NCI-H2107 (cell line): ENCODE results near the gene CUL2.
A peak's percentile ranks its signal among the peaks of the same experiment; 100 is the strongest.
"Not testable (repeated sequence)": the region's sequence is repeated elsewhere in the genome, so short reads cannot be mapped to it uniquely, and the experiment has no call there.

Experiments used
- DNase-seq: peaks from one replicate; lab custom pipeline; 2025; lab: John Stamatoyannopoulos, UW

Gene CUL2

DNA sequence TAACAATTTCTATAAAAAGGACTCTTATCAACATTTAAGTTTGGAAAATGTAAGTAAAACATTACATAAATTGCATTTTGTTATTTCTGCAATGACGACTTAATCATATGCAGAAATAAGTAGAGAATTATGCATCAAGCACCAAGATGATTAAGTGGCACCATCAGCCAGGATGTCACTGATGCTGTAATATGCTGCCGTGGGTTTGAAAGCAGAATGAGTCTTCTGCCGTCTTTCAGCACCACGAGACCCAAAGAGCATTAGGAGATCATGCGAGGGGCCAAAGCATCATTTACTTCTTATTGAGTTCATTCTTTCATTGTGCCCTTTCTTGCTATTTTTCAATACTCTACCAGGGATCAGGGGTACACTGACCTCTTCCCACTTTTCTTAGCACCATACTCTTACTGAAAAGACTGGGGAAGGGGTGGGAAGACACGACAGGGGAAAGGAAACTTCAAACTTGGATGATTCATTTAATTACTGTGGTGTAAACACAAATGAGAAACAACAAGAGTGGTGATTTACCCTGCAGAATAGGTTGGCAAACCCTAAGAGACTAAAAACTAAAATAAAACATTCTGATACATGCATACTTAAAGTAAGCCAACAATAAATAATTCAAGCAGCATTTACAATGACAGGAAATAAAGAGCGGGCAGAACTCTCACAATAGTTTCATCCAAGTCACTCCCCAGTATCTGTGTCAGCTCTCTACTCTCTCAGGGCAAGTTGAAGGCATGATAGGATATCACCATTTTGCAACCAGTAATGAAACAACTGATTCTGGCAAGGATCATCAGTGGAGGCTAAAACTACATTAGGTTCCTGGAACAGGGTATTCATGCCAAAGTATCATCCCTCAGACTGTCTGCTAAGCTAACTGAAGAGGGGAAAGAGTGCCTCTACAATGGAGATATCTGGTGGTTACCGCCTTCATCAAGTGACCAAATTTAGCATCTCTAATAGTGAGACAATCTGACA lies 70.8 kb downstream of the CUL2 start:
- no peak for DNase-seq

- DNase-seq, result no peak
Measured at GRCh38 chr10:35017608-35018007, 72.5 kb downstream of the CUL2 start.

DNA sequence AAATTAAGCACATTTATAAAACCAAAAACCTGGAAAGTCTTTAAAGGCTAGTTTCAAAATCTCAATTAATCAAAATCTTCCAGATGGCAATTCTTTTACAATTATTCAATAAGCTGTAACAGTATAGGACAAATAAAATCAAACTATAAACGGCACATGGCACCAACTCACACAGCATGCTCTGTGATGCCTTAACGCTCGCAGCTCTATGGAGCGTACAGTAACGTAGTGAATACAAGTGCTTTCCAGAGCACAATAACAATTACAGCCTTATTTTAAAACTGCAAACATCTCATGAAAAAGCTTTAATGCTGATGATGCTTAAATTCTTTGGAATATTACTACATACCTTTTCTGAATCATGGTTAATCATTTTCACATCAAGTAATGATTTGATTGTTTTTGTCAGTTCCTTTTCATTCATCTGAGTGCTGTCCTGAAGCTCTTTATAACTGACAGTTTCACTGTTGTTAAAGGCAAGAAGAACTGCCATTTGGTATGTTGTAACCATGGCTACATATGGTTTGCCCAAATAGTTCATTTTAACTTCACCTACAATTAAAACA lies 74.2 kb downstream of the CUL2 start:
- DNase-seq, result no peak

DNA sequence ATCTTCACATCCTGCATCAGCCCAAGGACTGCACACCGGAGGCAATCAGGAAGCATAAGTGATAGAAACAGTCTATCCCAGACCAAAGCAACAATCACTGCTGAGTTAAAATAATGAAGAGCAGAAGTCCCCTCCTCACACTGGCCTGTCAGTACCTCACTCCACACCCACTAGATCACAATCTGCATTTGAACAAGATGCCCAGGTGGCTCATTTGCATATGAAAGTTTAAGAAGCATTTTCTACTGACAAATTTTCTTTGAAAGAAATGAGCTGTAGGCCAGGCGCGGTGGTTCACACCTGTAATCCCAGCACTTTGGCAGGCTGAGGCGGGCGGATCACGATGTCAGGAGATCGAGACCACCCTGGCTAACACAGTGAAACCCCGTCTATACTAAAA lies 77.4 kb downstream of the CUL2 start:
- DNase-seq, result no peak

DNA sequence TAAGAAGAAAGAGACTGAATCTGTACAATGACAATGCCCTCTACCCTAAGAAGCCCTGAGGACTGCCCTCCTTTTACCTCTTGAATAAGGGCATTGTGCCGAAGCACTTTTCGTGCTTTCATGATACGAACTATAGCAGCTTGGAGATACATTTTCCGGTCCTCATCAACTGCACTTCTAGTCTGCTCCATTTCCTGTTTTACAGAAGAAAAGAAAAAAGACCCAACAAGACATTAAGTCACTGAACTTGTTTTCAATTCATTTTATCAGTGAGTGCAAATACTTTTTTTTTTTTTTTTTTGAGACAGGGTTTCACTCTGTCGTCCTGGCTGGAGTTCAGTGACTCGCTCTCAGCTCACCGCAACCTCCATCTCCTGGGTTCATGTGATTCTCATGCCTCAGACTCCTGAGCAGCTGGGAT lies 78.4 kb downstream of the CUL2 start:
- DNase-seq, result no peak

DNA sequence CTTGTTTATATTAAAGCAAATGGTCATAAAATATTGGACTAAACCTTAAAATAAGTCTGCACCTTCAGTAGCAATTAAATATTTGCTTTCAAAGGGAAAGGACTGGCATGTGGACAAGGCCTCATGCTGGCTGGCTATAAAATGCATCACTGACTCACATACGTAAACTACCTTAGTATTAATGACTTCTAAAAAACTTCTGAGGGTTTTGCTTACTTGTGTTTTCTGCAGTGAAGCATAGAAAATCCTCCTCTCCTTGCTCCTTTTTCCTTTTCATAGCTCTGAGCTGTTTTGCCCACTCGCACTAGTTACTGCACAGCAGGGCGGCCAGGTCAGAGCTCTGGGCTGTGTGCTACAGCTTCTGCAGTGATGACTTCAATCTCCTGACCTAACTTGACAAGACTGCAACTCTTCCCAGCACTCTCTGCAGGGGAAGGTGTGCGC lies 82.3 kb downstream of the CUL2 start:
- no peak for DNase-seq

GRCh38 chr10:35006836-35007235 lies 83.3 kb downstream of the CUL2 start:
- no peak for DNase-seq

DNA sequence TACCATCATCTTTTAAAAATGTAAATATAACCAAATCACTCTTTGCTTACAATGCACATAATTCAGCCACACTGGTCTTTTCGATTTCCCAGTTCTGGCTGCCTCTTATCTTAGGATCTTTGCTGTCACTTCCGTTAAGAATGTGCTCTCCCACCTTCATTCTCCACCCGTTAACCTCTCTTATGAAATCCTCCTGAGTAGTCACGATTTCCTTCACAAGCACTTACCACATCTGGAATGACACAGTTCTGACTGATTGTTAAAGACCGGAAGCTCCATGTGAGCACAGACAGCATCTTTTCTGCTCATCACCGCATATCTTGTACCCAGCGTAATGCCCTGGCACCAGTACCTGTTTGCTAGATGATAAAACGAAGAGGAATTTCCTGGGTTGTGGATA lies 84.3 kb downstream of the CUL2 start:
- DNase-seq, result no peak

DNA sequence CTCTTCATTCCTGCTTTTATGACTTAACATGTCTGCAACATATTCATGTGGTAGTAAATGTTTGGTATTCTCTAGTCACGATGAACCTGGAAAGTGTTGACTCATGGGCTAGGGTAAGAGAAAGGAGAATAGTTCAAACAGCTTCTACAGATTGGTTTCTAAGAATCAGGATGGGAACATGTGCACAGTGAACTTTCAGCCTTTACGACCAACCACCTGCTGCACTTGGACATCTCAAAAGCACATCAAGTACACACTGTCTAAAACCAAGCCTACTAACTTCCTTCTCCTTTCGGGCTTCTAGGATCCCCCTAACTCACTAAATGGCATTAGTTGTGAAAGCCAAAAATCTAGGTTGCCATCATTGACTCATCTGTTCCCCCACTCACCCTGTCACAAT lies 85.5 kb downstream of the CUL2 start:
- no peak for DNase-seq

DNA sequence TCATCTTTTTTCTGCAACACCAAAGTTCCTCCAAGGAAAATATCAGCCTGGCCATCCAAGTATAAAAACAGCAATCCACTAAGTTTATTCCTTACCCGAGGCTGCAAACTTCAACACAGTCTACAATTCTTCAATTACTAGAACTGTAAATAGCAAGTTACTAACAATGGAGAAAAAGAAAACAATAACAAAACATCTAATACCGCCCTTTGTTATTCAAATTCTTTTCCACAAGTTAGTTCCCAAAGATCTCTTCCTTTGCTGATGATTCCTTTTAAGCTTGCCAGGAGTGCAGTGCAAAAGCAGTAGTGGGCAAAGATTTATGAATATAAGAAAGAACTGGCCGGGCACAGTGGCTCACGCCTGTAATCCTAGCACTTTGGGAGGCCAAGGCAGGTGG lies 86.2 kb downstream of the CUL2 start:
- DNase-seq, result no peak

- no peak for DNase-seq
Measured at GRCh38 chr10:35000936-35001335, 89.2 kb downstream of the CUL2 start.

DNA sequence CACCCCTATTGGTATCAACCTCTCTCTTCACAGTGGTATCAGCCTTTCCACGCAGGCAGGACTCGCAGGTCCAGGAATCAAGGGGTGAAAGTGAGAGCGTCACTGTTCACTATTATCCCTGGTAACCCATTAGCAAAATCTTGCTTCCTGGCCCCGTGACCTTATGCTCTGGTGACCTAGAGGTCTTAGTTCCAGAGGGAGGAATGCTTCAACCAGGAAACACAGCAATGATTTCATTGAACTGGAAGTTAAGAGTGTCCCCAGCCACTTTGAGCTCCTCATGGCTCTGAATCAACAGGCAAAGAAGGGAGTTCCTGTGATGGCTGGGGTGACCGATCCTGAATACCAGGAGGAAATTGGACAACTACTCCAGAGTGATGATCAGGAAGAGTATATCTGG lies 90.6 kb downstream of the CUL2 start:
- no peak for DNase-seq

GRCh38 chr10:34998940-34999339 lies 91.2 kb downstream of the CUL2 start:
- DNase-seq, result no peak

GRCh38 chr10:34996843-34997242 lies 93.3 kb downstream of the CUL2 start:
- no peak for DNase-seq

DNA sequence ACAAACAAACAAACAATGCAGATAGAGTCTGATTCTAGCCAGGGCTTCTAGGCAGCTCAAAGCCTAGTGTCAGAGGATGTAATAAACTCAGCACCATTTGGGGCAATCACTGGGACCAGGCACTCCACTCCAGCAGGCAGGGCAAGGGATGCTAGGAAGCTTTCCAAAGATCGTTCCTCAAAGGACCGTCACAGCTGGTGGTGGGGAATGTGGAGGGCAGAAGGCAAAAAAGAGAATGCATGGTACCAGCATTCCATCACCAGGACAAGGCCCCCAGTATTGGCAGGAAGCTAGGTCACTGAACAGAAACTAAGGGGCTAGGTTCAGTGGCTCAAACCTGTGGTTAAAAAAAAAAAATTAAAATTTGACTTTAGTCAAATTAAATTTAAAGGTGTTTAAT lies 94.2 kb downstream of the CUL2 start:
- no peak for DNase-seq

- DNase-seq, result peak; percentile 4
Measured at GRCh38 chr10:34994565-34995142, 95.5 kb downstream of the CUL2 start.

GRCh38 chr10:34993782-34994181 lies 96.4 kb downstream of the CUL2 start:
- DNase-seq, result no peak

DNA sequence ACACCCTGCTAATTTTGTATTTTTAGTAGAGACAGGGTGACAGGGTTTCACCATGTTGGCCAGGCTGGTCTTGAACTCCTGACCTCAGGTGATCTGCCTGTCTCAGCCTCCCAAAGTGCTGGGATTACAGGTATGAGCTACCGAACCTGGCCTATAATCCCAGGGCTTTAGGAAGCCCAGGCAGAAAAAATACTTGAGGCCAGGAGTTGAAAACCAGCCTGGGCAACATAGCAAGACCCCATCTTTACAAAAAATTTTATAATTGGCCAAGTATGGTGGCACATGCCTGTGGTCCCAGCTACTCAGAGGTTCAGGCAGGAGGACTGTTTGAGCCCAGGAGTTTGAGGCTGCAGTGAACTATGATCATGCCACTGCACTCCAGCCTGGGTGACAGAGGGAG lies 99.0 kb downstream of the CUL2 start:
- not testable (repeated sequence) for DNase-seq

GRCh38 chr10:34988397-34989067 lies 101.6 kb downstream of the CUL2 start:
- DNase-seq, result no peak

GRCh38 chr10:34985823-34986222 lies 104.3 kb downstream of the CUL2 start:
- no peak for DNase-seq

GRCh38 chr10:34985146-34985545 lies 105.0 kb downstream of the CUL2 start:
- no peak for DNase-seq

- DNase-seq, result no peak
Measured at GRCh38 chr10:34981844-34982243, 108.3 kb downstream of the CUL2 start.

- no peak for DNase-seq
Measured at GRCh38 chr10:34979938-34980337, 110.2 kb downstream of the CUL2 start.
